ENCODE measurements around the gene MEIG1. TPM values are rescaled to one million over a fixed set of nuclear protein-coding genes. Genes with fewer than 3 reads are reported as not detected.
"Not testable (repeated sequence)": the region's sequence is repeated elsewhere in the genome, so short reads cannot be mapped to it uniquely, and the experiment has no call there.

MEIG1 gene
- total RNA-seq, 5 donors from 2014 or later (not counting 1 experiment from before 2014, with no cell fraction given) = not detected

GRCh38 chr10:14938971-14939370, 20.2 kb upstream of the MEIG1 start:
- peaks cover 12 to 17% (median 16%) of the 10 kb centered on the region in 3 donors for H3K4me1 Mint-ChIP-seq
- H3K27ac Mint-ChIP-seq; POLR2A ChIA-PET; H3K27me3 Mint-ChIP-seq; ATAC-seq (replicated peaks in 1 of 4); H3K4me3 Mint-ChIP-seq; CTCF ChIA-PET; H3K4me3 ChIP-seq (ENCODE audit: control insufficient read depth in 1 of 2, extremely low read depth in 1 of 2, low read length in 1 of 2); H3K27ac ChIP-seq (ENCODE audit: low read length); H3K9me3 Mint-ChIP-seq; H3K27me3 ChIP-seq (replicated peaks in 1 of 2; ENCODE audit: control insufficient read depth in 2 of 2, extremely low read depth in 1 of 2, insufficient read depth in 2 of 2, low read length in 1 of 2); H3K9me3 ChIP-seq; H3K4me1 ChIP-seq (ENCODE audit: control insufficient read depth in 1 of 2, extremely low read depth in 1 of 2, insufficient read depth in 2 of 2, low read length in 2 of 2): not testable (repeated sequence)
- H3K36me3 Mint-ChIP-seq = peaks cover 32% of the 10 kb centered on the region
- H3K36me3 ChIP-seq (ENCODE audit: control insufficient read depth in 2 of 2, extremely low read depth in 1 of 2, insufficient read depth in 1 of 2, low read length in 1 of 2) = peaks cover 10 to 60% of the 10 kb centered on the region in 2 donors
- DNase-seq = peak in 1 of 35 experiments; percentile 14
- WGBS (ENCODE audit: insufficient coverage) = 83% methylated on average over 1 of the region's 5 CpGs

GRCh38 chr10:14942147-14942949, 16.8 kb upstream of the MEIG1 start:
- CTCF ChIA-PET; H3K27me3 ChIP-seq (replicated peaks in 1 of 2; ENCODE audit: control insufficient read depth in 2 of 2, extremely low read depth in 1 of 2, insufficient read depth in 2 of 2, low read length in 1 of 2); H3K27me3 Mint-ChIP-seq; H3K4me3 Mint-ChIP-seq; H3K27ac Mint-ChIP-seq; ATAC-seq (replicated peaks in 1 of 4); H3K4me1 ChIP-seq (ENCODE audit: control insufficient read depth in 1 of 2, extremely low read depth in 1 of 2, insufficient read depth in 2 of 2, low read length in 2 of 2); DNase-seq; POLR2A ChIA-PET; H3K9me3 Mint-ChIP-seq; H3K4me3 ChIP-seq (ENCODE audit: control insufficient read depth in 1 of 2, extremely low read depth in 1 of 2, low read length in 1 of 2); H3K27ac ChIP-seq (ENCODE audit: low read length); H3K9me3 ChIP-seq: not testable (repeated sequence)
- Mint-ChIP-seq H3K36me3 (peaks cover 27% of the 10 kb centered on the region), H3K4me1 (peaks cover 9 to 16% (median 13%) of the 10 kb centered on the region in 3 donors)
- peaks cover 4 to 66% of the 10 kb centered on the region in 2 donors for H3K36me3 ChIP-seq (ENCODE audit: control insufficient read depth in 2 of 2, extremely low read depth in 1 of 2, insufficient read depth in 1 of 2, low read length in 1 of 2)
- WGBS (ENCODE audit: insufficient coverage) = no CpG with 5 or more reads among the region's 17 CpGs

GRCh38 chr10:14942950-14943338, 16.2 kb upstream of the MEIG1 start:
- ATAC-seq (replicated peaks in 1 of 4); DNase-seq; H3K4me3 ChIP-seq (ENCODE audit: control insufficient read depth in 1 of 2, extremely low read depth in 1 of 2, low read length in 1 of 2); H3K27ac ChIP-seq (ENCODE audit: low read length); POLR2A ChIA-PET; H3K4me3 Mint-ChIP-seq; H3K9me3 ChIP-seq; CTCF ChIA-PET; H3K4me1 ChIP-seq (ENCODE audit: control insufficient read depth in 1 of 2, extremely low read depth in 1 of 2, insufficient read depth in 2 of 2, low read length in 2 of 2); H3K9me3 Mint-ChIP-seq; H3K27ac Mint-ChIP-seq; H3K27me3 ChIP-seq (replicated peaks in 1 of 2; ENCODE audit: control insufficient read depth in 2 of 2, extremely low read depth in 1 of 2, insufficient read depth in 2 of 2, low read length in 1 of 2); H3K27me3 Mint-ChIP-seq: not testable (repeated sequence)
- no CpG with 5 or more reads among the region's 7 CpGs for WGBS (ENCODE audit: insufficient coverage)
- Mint-ChIP-seq H3K4me1 (peaks cover 9 to 16% (median 13%) of the 10 kb centered on the region in 3 donors), H3K36me3 (peaks cover 27% of the 10 kb centered on the region)
- peaks cover 0 to 70% of the 10 kb centered on the region in 2 donors for H3K36me3 ChIP-seq (ENCODE audit: control insufficient read depth in 2 of 2, extremely low read depth in 1 of 2, insufficient read depth in 1 of 2, low read length in 1 of 2)

GRCh38 chr10:14945108-14945507, 14.1 kb upstream of the MEIG1 start:
- peaks cover 17 to 20% (median 17%) of the 10 kb centered on the region in 3 donors for H3K4me1 Mint-ChIP-seq
- Histone ChIP-seq H3K9me3 (no peaks in the 10 kb centered on the region), H3K27ac (ENCODE audit: low read length) (no peak overlapping the region), H3K27me3 (replicated peaks in 1 of 2; ENCODE audit: control insufficient read depth in 2 of 2, extremely low read depth in 1 of 2, insufficient read depth in 2 of 2, low read length in 1 of 2) (no peaks in the 10 kb centered on the region), H3K4me1 (ENCODE audit: control insufficient read depth in 1 of 2, extremely low read depth in 1 of 2, insufficient read depth in 2 of 2, low read length in 2 of 2) (peaks cover 2 to 14% of the 10 kb centered on the region in 2 experiments), H3K4me3 (ENCODE audit: control insufficient read depth in 1 of 2, extremely low read depth in 1 of 2, low read length in 1 of 2) (no peak overlapping the region), H3K36me3 (ENCODE audit: control insufficient read depth in 2 of 2, extremely low read depth in 1 of 2, insufficient read depth in 1 of 2, low read length in 1 of 2) (peaks cover 0 to 66% of the 10 kb centered on the region in 2 donors)
- ATAC-seq (replicated peaks in 1 of 4) (no peak), DNase-seq (no peak)
- H3K27ac Mint-ChIP-seq = no peak overlapping the region
- ChIA-PET POLR2A (no interaction called here), CTCF (no interaction called here)
- WGBS (ENCODE audit: insufficient coverage) = no CpG with 5 or more reads among the region's 5 CpGs
- H3K36me3 Mint-ChIP-seq = peaks cover 33% of the 10 kb centered on the region
- no peak overlapping the region for H3K4me3 Mint-ChIP-seq
- no peaks in the 10 kb centered on the region for H3K27me3 Mint-ChIP-seq
- no peaks in the 10 kb centered on the region for H3K9me3 Mint-ChIP-seq

- H3K27me3 ChIP-seq (replicated peaks in 1 of 2; ENCODE audit: control insufficient read depth in 2 of 2, extremely low read depth in 1 of 2, insufficient read depth in 2 of 2, low read length in 1 of 2) = no peaks in the 10 kb centered on the region
- no peak overlapping the region for H3K27ac Mint-ChIP-seq
- no CpG with 5 or more reads among the region's 1 CpG for WGBS (ENCODE audit: insufficient coverage)
- no peak overlapping the region for H3K4me3 Mint-ChIP-seq
- H3K4me3 ChIP-seq (ENCODE audit: control insufficient read depth in 1 of 2, extremely low read depth in 1 of 2, low read length in 1 of 2) = no peak overlapping the region
- peaks cover 24 to 32% (median 28%) of the 10 kb centered on the region in 3 donors for H3K4me1 Mint-ChIP-seq
- H3K36me3 ChIP-seq (ENCODE audit: control insufficient read depth in 2 of 2, extremely low read depth in 1 of 2, insufficient read depth in 1 of 2, low read length in 1 of 2) = peaks cover 0 to 59% of the 10 kb centered on the region in 2 donors
- no peaks in the 10 kb centered on the region for H3K27me3 Mint-ChIP-seq
- peaks cover 35% of the 10 kb centered on the region for H3K36me3 Mint-ChIP-seq
- no peaks in the 10 kb centered on the region for H3K9me3 ChIP-seq
- ChIA-PET CTCF (no interaction called here), POLR2A (interaction anchor here (0.6 to 1.0 kb wide), 2 partner anchors 25 to 1073 kb away, joined by 3 read pairs; no protein-coding TSS in a partner anchor)
- H3K27ac ChIP-seq (ENCODE audit: low read length) = no peak overlapping the region
- H3K4me1 ChIP-seq (ENCODE audit: control insufficient read depth in 1 of 2, extremely low read depth in 1 of 2, insufficient read depth in 2 of 2, low read length in 2 of 2) = peaks cover 0 to 23% of the 10 kb centered on the region in 2 experiments
- ATAC-seq (replicated peaks in 1 of 4) (no peak), DNase-seq (no peak)
- H3K9me3 Mint-ChIP-seq = no peaks in the 10 kb centered on the region
These were observed 11.9 kb upstream of the MEIG1 start for GRCh38 chr10:14947268-14947667.

- H3K36me3 Mint-ChIP-seq = peaks cover 30% of the 10 kb centered on the region
- no peak overlapping the region for H3K4me3 ChIP-seq (ENCODE audit: control insufficient read depth in 1 of 2, extremely low read depth in 1 of 2, low read length in 1 of 2)
- DNase-seq = no peak
- no peaks in the 10 kb centered on the region for H3K27me3 ChIP-seq (replicated peaks in 1 of 2; ENCODE audit: control insufficient read depth in 2 of 2, extremely low read depth in 1 of 2, insufficient read depth in 2 of 2, low read length in 1 of 2)
- H3K4me3 Mint-ChIP-seq = no peak overlapping the region
- no peak for ATAC-seq (replicated peaks in 1 of 4)
- ChIA-PET POLR2A (no interaction called here), CTCF (interaction anchor here in 1 of 2 donors (0.5 kb wide), 1 partner anchor 46 kb away, joined by 3 read pairs; no protein-coding TSS in a partner anchor)
- no peak overlapping the region for H3K27ac ChIP-seq (ENCODE audit: low read length)
- no peaks in the 10 kb centered on the region for H3K9me3 ChIP-seq
- no peaks in the 10 kb centered on the region for H3K9me3 Mint-ChIP-seq
- WGBS (ENCODE audit: insufficient coverage) = 83% methylated on average over 1 of the region's 5 CpGs
- H3K4me1 Mint-ChIP-seq = peaks cover 28 to 40% (median 35%) of the 10 kb centered on the region in 3 donors
- no peak overlapping the region for H3K27ac Mint-ChIP-seq
- no peaks in the 10 kb centered on the region for H3K27me3 Mint-ChIP-seq
- peaks cover 0 to 46% of the 10 kb centered on the region in 2 donors for H3K36me3 ChIP-seq (ENCODE audit: control insufficient read depth in 2 of 2, extremely low read depth in 1 of 2, insufficient read depth in 1 of 2, low read length in 1 of 2)
- peaks cover 9 to 37% of the 10 kb centered on the region in 2 experiments for H3K4me1 ChIP-seq (ENCODE audit: control insufficient read depth in 1 of 2, extremely low read depth in 1 of 2, insufficient read depth in 2 of 2, low read length in 2 of 2)
These were observed 9.9 kb upstream of the MEIG1 start for GRCh38 chr10:14949291-14949690.

All from T-cell (primary cell).